NCI-H748 (cell line): ENCODE data around the gene VMO1.

Experiments used
- DNase-seq: peaks from one replicate; lab custom pipeline; 2025; ENCODE audit not compliant: unreplicated experiment; lab: John Stamatoyannopoulos, UW

The VMO1 gene

GRCh38 chr17:4766201-4766600 lies 20.0 kb downstream of the VMO1 start:
- DNase-seq: no peak

- no peak for DNase-seq
These were observed 21.6 kb downstream of the VMO1 start for GRCh38 chr17:4764595-4764994.

GRCh38 chr17:4759776-4760236 lies 26.4 kb downstream of the VMO1 start:
- no peak for DNase-seq

GRCh38 chr17:4753392-4753791 lies 32.8 kb downstream of the VMO1 start:
- DNase-seq: no peak

GRCh38 chr17:4751932-4752331 lies 34.2 kb downstream of the VMO1 start:
- DNase-seq: no peak

GRCh38 chr17:4750606-4751005 lies 35.6 kb downstream of the VMO1 start:
- DNase-seq: no peak

- DNase-seq: no peak
These were observed 37.5 kb downstream of the VMO1 start for GRCh38 chr17:4748686-4749085.

GRCh38 chr17:4747847-4748246 lies 38.3 kb downstream of the VMO1 start:
- no peak for DNase-seq

- DNase-seq: no peak
These were observed 40.9 kb downstream of the VMO1 start for GRCh38 chr17:4744999-4745969.

- no peak for DNase-seq
These were observed 42.3 kb downstream of the VMO1 start for GRCh38 chr17:4743898-4744297.

- no peak for DNase-seq
These were observed 42.9 kb downstream of the VMO1 start for GRCh38 chr17:4743216-4743615.

GRCh38 chr17:4742629-4743028 lies 43.5 kb downstream of the VMO1 start:
- DNase-seq: no peak

- no peak for DNase-seq
These were observed 44.0 kb downstream of the VMO1 start for GRCh38 chr17:4742133-4742532.

GRCh38 chr17:4741544-4741943 lies 44.6 kb downstream of the VMO1 start:
- DNase-seq: no peak

GRCh38 chr17:4740584-4740983 lies 45.6 kb downstream of the VMO1 start:
- DNase-seq: no peak

- no peak for DNase-seq
These were observed 46.2 kb downstream of the VMO1 start for GRCh38 chr17:4740025-4740351.

- peak; percentile 45 for DNase-seq
These were observed 46.8 kb downstream of the VMO1 start, which contains the start of the genes CXCL16 and ZMYND15 for GRCh38 chr17:4739122-4740024. CXCL16 (minus strand) TSS chr17:4739928; CDS start chr17:4739339, 589 bp downstream. ZMYND15 (plus strand) TSS chr17:4739833; CDS start chr17:4740549, 716 bp downstream.

- peak; percentile 36 for DNase-seq
These were observed 47.7 kb downstream of the VMO1 start for GRCh38 chr17:4738136-4739121.

- no peak for DNase-seq
These were observed 50.1 kb downstream of the VMO1 start for GRCh38 chr17:4735876-4736651.
